SK-N-SH (cell line): ENCODE measurements around the gene SYNE3. TPM values are rescaled to one million over a fixed set of nuclear protein-coding genes. Genes with fewer than 3 reads are reported as not detected.

Source experiments
- CTCF ChIA-PET: fragments of 300-600, 350-600 bp; formaldehyde crosslinking; extraction: SDS; loops from one replicate; lab custom pipeline; 2021; lab: Yijun Ruan, JAX
- POLR2A ChIA-PET: fragments of 350-600 bp; sonication (Branson Sonifier 250); formaldehyde crosslinking; extraction: SDS; loops from one replicate; lab custom pipeline; 2020; ENCODE audit warnings: antibody characterized with exemption, inconsistent platforms; lab: Yijun Ruan, JAX
- DNase-seq: peaks from one replicate; pipeline ENCODE4 v3.0.0; 2012
- H2AFZ ChIP-seq: fragments of 200-600 bp; sonication (generic); 2 replicates; pipeline ENCODE4 v1.8.1; 2016; ENCODE audit warnings: antibody characterized with exemption, mild to moderate bottlenecking, low read depth
- H3F3A ChIP-seq: fragments of 200-600 bp; sonication (generic); replicated peaks from 2 replicates; pipeline ENCODE3; 2016; ENCODE audit warnings: antibody characterized with exemption, mild to moderate bottlenecking; ENCODE audit not compliant: insufficient read depth
- H3K27ac ChIP-seq, 2 experiments: fragments of 200-500 bp in 1 of 2; fragments of 200-600 bp in 1 of 2; sonication (Bioruptor generic) in 1 of 2; sonication (generic), shearing (Covaris generic) in 1 of 2; 2 replicates each; pipeline versions ENCODE4 v1.5.1 to v1.6.1; 2014 to 2016; ENCODE audit warnings: low read depth in 2 of 2, inconsistent platforms in 1 of 2, low read length in 1 of 2, mild to moderate bottlenecking in 1 of 2, mixed read lengths in 1 of 2
- H3K27me3 ChIP-seq: fragments of 200-600 bp; sonication (generic), shearing (Covaris generic); 2 replicates; pipeline ENCODE4 v1.6.1; 2016; ENCODE audit warnings: mixed run types; ENCODE audit not compliant: insufficient read depth
- H3K36me3 ChIP-seq, 2 experiments: fragments of 200-500 bp in 1 of 2; fragments of 200-600 bp in 1 of 2; sonication (Bioruptor generic) in 1 of 2; sonication (generic) in 1 of 2; replicated peaks in 1 of 2; 2 replicates each; pipeline versions ENCODE3 to v1.5.1; 2014 to 2016; ENCODE audit warnings: low read length in 1 of 2, mild to moderate bottlenecking in 1 of 2; ENCODE audit not compliant: insufficient read depth in 2 of 2, control insufficient read depth in 1 of 2
- H3K4me1 ChIP-seq, 2 experiments: fragments of 200-500 bp in 1 of 2; fragments of 200-600 bp in 1 of 2; sonication (Bioruptor generic) in 1 of 2; sonication (generic), shearing (Covaris generic) in 1 of 2; 2 replicates each; pipeline versions ENCODE4 v1.5.1 to v1.6.1; 2014 to 2016; ENCODE audit warnings: low read depth in 1 of 2, low read length in 1 of 2, mixed run types in 1 of 2; ENCODE audit not compliant: insufficient read depth in 2 of 2, control insufficient read depth in 1 of 2
- H3K4me2 ChIP-seq: fragments of 200-600 bp; sonication (generic), shearing (Covaris generic); 2 replicates; pipeline ENCODE4 v1.6.1; 2017; ENCODE audit warnings: mixed run types
- H3K4me3 ChIP-seq, 2 experiments: fragments of 200-500 bp in 1 of 2; fragments of 200-600 bp in 1 of 2; sonication (Bioruptor generic) in 1 of 2; sonication (generic), shearing (Covaris generic) in 1 of 2; 2 replicates each; pipeline versions ENCODE4 v1.5.1 to v1.8.1; 2014 to 2016; ENCODE audit warnings: low read depth in 2 of 2, inconsistent platforms in 1 of 2, low read length in 1 of 2, mild to moderate bottlenecking in 1 of 2, mixed read lengths in 1 of 2, moderate library complexity in 1 of 2
- H3K79me2 ChIP-seq: fragments of 200-600 bp; sonication (generic); 2 replicates; pipeline ENCODE4 v1.8.1; 2017; ENCODE audit warnings: mild to moderate bottlenecking; ENCODE audit not compliant: insufficient read depth
- H3K9ac ChIP-seq: fragments of 200-600 bp; sonication (generic); 2 replicates; pipeline ENCODE4 v1.6.1; 2017; ENCODE audit warnings: mixed run types
- H3K9me2 ChIP-seq: fragments of 200-600 bp; sonication (generic); 2 replicates; pipeline ENCODE4 v1.6.1; 2017; ENCODE audit warnings: mixed run types
- H3K9me3 ChIP-seq: fragments of 200-600 bp; sonication (generic); 2 replicates; pipeline ENCODE4 v1.6.1; 2017; ENCODE audit warnings: mixed run types, mild to moderate bottlenecking, moderate library complexity
- H4K20me1 ChIP-seq: fragments of 200-600 bp; sonication (generic); 2 replicates; pipeline ENCODE4 v1.6.1; 2017; ENCODE audit warnings: mild to moderate bottlenecking, mixed run types; ENCODE audit not compliant: insufficient read depth
- EZH2phosphoT487 ChIP-seq: fragments of 200-600 bp; sonication (generic); IDR thresholded peaks from 2 replicates; pipeline ENCODE4 v1.6.1; 2017; ENCODE audit warnings: low read depth, mixed run types, mild to moderate bottlenecking, antibody characterized with exemption, moderate library complexity, borderline replicate concordance
- GABPA ChIP-seq: IDR thresholded peaks from 2 replicates; pipeline ENCODE4 v1.4.0; 2012; ENCODE audit warnings: low read depth, mild to moderate bottlenecking
- MAX ChIP-seq: IDR thresholded peaks from 2 replicates; pipeline ENCODE4 v1.4.0; 2012; ENCODE audit warnings: low read depth
- MEF2A ChIP-seq: IDR thresholded peaks from 2 replicates; pipeline ENCODE4 v1.4.0; 2012; ENCODE audit warnings: low read depth, borderline replicate concordance
- MXI1 ChIP-seq: IDR thresholded peaks from 2 replicates; pipeline ENCODE4 v1.6.1; 2012; ENCODE audit warnings: mild to moderate bottlenecking, low read depth, low read length, improper control_type of control experiment
- NFIC ChIP-seq: IDR thresholded peaks from 2 replicates; pipeline ENCODE4 v1.4.0; 2012; ENCODE audit warnings: borderline replicate concordance
- NRF1 ChIP-seq: IDR thresholded peaks from 2 replicates; pipeline ENCODE4 v1.6.1; 2012; ENCODE audit warnings: low read depth, mild to moderate bottlenecking, low read length
- POLR2AphosphoS5 ChIP-seq: IDR thresholded peaks from 2 replicates; pipeline ENCODE4 v1.6.1; 2012; ENCODE audit warnings: low read depth, low read length
- RXRA ChIP-seq: IDR thresholded peaks from 2 replicates; pipeline ENCODE4 v1.4.0; 2012; ENCODE audit warnings: low read depth, mild to moderate bottlenecking, borderline replicate concordance
- TAF1 ChIP-seq: IDR thresholded peaks from 2 replicates; pipeline ENCODE4 v1.6.1; 2012; ENCODE audit warnings: low read depth, mild to moderate bottlenecking, low read length, moderate library complexity, borderline replicate concordance
- WGBS: methylation state at CpG from one replicate; pipeline ENCODE4 v1.1.6; 2017; ENCODE audit warnings: low lambda C conversion rate; 5-methylcytosine and 5-hydroxymethylcytosine counted together
- polyA plus RNA-seq, 3 experiments: library from polyadenylated mRNA; depleted of rRNA; stranded (reverse); fragments of >200 nt; gene quantifications; 2 replicates each; pipeline ENCODE4 v1.2.3, GENCODE V29; 2012
- TF ChIP-seq, protein P1 (sequence below): fragments of 200-600 bp; sonication (generic); IDR thresholded peaks from 2 replicates; pipeline ENCODE4 v1.6.1; 2017; ENCODE audit warnings: antibody characterized with exemption, mild to moderate bottlenecking, moderate library complexity
- TF ChIP-seq, protein P2 (sequence below): IDR thresholded peaks from 2 replicates; pipeline ENCODE4 v1.4.0; 2012; ENCODE audit warnings: low read depth, borderline replicate concordance
- TF ChIP-seq, protein P3 (sequence below): IDR thresholded peaks from 2 replicates; pipeline ENCODE4 v1.6.1; 2012; ENCODE audit warnings: mild to moderate bottlenecking, low read depth, low read length, moderate library complexity

Gene SYNE3
- polyA plus RNA-seq, 1 of the 3 experiments (the other 2 are of a cell fraction) = 2.0 TPM

DNA sequence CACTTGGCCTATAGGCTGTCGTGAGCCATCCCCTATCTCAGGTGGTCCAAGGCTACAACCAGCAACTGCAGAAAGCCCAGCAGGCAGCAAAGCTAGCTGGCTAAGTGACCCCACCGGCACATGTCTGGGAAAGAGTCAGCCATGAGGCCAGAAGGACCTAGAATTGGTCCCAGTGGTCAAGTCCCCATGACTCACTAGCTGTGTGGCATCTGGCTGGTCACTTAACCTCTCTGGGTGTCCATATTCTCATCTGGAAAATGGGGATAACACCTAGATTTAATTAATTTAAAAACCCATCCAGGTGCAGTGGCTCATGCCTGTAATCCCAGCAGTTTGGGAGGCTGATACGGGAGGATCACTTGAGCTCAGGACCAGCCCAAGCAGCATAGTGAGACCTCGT is 37.6 kb downstream of the SYNE3 start:
- no peak overlapping the region for H2AFZ ChIP-seq
- no peak overlapping the region for H3K4me3 ChIP-seq
- peaks cover 3% of the 10 kb centered on the region; the same call in 1 of the 2 replicates for H3K79me2 ChIP-seq
- no peak overlapping the region for H3K27ac ChIP-seq
- DNase-seq = no peak
- no peak overlapping the region for H3K9ac ChIP-seq
- H3K27me3 ChIP-seq = no peaks in the 10 kb centered on the region
- no peaks in the 10 kb centered on the region for H3K9me3 ChIP-seq
- WGBS = 93% methylated on average over 2 of the region's 4 CpGs
- TF ChIP-seq POLR2AphosphoS5 (no peak), NRF1 (no peak), MAX (no peak), GABPA (no peak), EZH2phosphoT487 (no peak), MEF2A (no peak), MXI1 (no peak), NFIC (no peak), TAF1 (no peak), RXRA (no peak)
- TF ChIP-seq, protein P1, sequence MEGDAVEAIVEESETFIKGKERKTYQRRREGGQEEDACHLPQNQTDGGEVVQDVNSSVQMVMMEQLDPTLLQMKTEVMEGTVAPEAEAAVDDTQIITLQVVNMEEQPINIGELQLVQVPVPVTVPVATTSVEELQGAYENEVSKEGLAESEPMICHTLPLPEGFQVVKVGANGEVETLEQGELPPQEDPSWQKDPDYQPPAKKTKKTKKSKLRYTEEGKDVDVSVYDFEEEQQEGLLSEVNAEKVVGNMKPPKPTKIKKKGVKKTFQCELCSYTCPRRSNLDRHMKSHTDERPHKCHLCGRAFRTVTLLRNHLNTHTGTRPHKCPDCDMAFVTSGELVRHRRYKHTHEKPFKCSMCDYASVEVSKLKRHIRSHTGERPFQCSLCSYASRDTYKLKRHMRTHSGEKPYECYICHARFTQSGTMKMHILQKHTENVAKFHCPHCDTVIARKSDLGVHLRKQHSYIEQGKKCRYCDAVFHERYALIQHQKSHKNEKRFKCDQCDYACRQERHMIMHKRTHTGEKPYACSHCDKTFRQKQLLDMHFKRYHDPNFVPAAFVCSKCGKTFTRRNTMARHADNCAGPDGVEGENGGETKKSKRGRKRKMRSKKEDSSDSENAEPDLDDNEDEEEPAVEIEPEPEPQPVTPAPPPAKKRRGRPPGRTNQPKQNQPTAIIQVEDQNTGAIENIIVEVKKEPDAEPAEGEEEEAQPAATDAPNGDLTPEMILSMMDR = no peak
- TF ChIP-seq, protein P2, sequence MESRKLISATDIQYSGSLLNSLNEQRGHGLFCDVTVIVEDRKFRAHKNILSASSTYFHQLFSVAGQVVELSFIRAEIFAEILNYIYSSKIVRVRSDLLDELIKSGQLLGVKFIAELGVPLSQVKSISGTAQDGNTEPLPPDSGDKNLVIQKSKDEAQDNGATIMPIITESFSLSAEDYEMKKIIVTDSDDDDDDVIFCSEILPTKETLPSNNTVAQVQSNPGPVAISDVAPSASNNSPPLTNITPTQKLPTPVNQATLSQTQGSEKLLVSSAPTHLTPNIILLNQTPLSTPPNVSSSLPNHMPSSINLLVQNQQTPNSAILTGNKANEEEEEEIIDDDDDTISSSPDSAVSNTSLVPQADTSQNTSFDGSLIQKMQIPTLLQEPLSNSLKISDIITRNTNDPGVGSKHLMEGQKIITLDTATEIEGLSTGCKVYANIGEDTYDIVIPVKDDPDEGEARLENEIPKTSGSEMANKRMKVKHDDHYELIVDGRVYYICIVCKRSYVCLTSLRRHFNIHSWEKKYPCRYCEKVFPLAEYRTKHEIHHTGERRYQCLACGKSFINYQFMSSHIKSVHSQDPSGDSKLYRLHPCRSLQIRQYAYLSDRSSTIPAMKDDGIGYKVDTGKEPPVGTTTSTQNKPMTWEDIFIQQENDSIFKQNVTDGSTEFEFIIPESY = no peak
- TF ChIP-seq, protein P3, sequence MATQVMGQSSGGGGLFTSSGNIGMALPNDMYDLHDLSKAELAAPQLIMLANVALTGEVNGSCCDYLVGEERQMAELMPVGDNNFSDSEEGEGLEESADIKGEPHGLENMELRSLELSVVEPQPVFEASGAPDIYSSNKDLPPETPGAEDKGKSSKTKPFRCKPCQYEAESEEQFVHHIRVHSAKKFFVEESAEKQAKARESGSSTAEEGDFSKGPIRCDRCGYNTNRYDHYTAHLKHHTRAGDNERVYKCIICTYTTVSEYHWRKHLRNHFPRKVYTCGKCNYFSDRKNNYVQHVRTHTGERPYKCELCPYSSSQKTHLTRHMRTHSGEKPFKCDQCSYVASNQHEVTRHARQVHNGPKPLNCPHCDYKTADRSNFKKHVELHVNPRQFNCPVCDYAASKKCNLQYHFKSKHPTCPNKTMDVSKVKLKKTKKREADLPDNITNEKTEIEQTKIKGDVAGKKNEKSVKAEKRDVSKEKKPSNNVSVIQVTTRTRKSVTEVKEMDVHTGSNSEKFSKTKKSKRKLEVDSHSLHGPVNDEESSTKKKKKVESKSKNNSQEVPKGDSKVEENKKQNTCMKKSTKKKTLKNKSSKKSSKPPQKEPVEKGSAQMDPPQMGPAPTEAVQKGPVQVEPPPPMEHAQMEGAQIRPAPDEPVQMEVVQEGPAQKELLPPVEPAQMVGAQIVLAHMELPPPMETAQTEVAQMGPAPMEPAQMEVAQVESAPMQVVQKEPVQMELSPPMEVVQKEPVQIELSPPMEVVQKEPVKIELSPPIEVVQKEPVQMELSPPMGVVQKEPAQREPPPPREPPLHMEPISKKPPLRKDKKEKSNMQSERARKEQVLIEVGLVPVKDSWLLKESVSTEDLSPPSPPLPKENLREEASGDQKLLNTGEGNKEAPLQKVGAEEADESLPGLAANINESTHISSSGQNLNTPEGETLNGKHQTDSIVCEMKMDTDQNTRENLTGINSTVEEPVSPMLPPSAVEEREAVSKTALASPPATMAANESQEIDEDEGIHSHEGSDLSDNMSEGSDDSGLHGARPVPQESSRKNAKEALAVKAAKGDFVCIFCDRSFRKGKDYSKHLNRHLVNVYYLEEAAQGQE = no peak
- no peak overlapping the region for H3K4me2 ChIP-seq
- H3K4me1 ChIP-seq = peaks cover 12 to 34% of the 10 kb centered on the region in 2 experiments; a peak in 2 of 4 replicates
- CTCF ChIA-PET = interaction anchor here (1.7 kb wide), 1 partner anchor 49 kb away, joined by 6 read pairs; no protein-coding TSS in a partner anchor
- H3K9me2 ChIP-seq = no peaks in the 10 kb centered on the region
- H3K36me3 ChIP-seq = peaks cover 0 to 2% of the 10 kb centered on the region in 2 experiments
- peaks cover 6% of the 10 kb centered on the region for H3F3A ChIP-seq
- POLR2A ChIA-PET = no interaction called here
- no peaks in the 10 kb centered on the region for H4K20me1 ChIP-seq
